Mononuclear cell (primary cell): ENCODE results near the gene ATPAF1. TPM values are rescaled to one million over a fixed set of nuclear protein-coding genes. Genes with fewer than 3 reads are reported as not detected.

Experiments used
- H3K27me3 ChIP-seq: 2 replicates; pipeline ENCODE4 v1.6.0; 2011; ENCODE audit warnings: low read length, control low read depth; ENCODE audit not compliant: insufficient read depth
- H3K4me1 ChIP-seq: 2 replicates; pipeline ENCODE4 v1.5.1; 2011; ENCODE audit warnings: mild to moderate bottlenecking, low read length, control low read depth; ENCODE audit not compliant: insufficient read depth
- H3K4me3 ChIP-seq: 2 replicates; pipeline ENCODE4 v1.5.1; 2011; ENCODE audit warnings: mild to moderate bottlenecking, low read length, moderate library complexity
- H3K9me3 ChIP-seq: 2 replicates; pipeline ENCODE4 v1.5.1; 2011; ENCODE audit warnings: low read depth, mild to moderate bottlenecking, control low read depth, low read length
- total RNA-seq: library from RNA; depleted of rRNA; stranded (reverse); fragments of >200 nt; gene quantifications from one replicate; pipeline ENCODE4 v1.2.3, GENCODE V29; 2012

The ATPAF1 gene
- total RNA-seq, 1 donor: 14.9 TPM

- Histone ChIP-seq H3K4me3 (no peak overlapping the region), H3K27me3 (no peaks in the 10 kb centered on the region), H3K4me1 (no peaks in the 10 kb centered on the region), H3K9me3 (no peaks in the 10 kb centered on the region)
Measured at GRCh38 chr1:46646331-46646730, 21.8 kb downstream of the ATPAF1 start.

GRCh38 chr1:46645815-46646214 is 22.3 kb downstream of the ATPAF1 start:
- no peaks in the 10 kb centered on the region for H3K4me1 ChIP-seq
- no peaks in the 10 kb centered on the region for H3K9me3 ChIP-seq
- H3K4me3 ChIP-seq: no peak overlapping the region

DNA sequence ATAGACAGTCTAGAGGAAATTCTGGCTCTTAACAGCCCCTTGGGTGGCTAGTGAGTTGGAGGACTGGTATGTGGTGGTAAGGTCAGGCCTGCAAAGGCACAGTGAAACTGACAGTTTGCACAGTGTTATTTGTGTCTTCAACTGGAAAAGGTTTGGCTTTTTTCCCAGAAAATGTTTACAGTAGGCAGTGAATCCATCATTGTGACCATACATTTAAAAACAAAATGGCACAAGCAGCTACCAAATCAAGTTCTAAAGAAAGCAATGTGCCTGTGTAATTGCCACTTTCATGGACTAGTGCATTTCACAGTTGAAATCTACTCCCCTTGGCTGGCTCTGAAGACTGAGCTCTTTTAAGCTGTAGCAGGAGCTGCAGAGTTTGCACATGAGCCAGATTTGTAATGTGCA is 24.8 kb downstream of the ATPAF1 start:
- no peak overlapping the region for H3K4me3 ChIP-seq
- H3K9me3 ChIP-seq: no peaks in the 10 kb centered on the region
- H3K27me3 ChIP-seq: no peaks in the 10 kb centered on the region
- no peaks in the 10 kb centered on the region for H3K4me1 ChIP-seq

More at GRCh38 chr1:46645815-46646214, 22.3 kb downstream of the ATPAF1 start:
- H3K27me3 ChIP-seq: no peaks in the 10 kb centered on the region

DNA sequence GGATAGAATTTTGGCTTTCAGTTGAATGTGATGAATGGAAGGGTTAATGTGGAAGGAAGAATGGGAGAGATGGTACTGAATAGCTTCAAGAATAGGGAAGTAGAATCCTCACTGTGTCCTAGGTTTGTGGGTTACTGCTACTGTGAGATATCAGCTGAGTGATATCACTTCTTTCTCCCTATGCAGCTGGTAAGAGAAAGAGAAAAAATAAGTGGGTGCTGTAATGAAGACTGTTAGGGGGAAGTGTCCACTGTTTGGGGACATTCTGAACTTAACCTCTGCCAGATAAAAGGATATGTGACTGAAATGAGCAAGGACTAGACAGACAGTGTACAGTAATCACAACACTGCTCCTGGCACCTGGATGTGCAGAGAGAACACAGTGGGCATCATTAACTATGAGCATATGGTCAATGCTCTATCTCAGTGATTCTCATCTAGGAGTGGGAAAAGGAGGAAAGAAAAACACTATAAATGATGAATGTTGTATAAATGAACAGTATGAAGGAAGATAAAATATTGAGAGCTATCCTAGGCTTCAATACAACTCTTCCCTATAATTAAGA is 26.0 kb downstream of the ATPAF1 start:
- Histone ChIP-seq H3K27me3 (no peaks in the 10 kb centered on the region), H3K4me1 (no peaks in the 10 kb centered on the region), H3K9me3 (no peaks in the 10 kb centered on the region), H3K4me3 (no peak overlapping the region)

GRCh38 chr1:46639547-46639946 is 28.6 kb downstream of the ATPAF1 start:
- H3K4me3 ChIP-seq: no peak overlapping the region
- H3K9me3 ChIP-seq: no peaks in the 10 kb centered on the region
- H3K4me1 ChIP-seq: no peaks in the 10 kb centered on the region
- H3K27me3 ChIP-seq: no peaks in the 10 kb centered on the region

DNA sequence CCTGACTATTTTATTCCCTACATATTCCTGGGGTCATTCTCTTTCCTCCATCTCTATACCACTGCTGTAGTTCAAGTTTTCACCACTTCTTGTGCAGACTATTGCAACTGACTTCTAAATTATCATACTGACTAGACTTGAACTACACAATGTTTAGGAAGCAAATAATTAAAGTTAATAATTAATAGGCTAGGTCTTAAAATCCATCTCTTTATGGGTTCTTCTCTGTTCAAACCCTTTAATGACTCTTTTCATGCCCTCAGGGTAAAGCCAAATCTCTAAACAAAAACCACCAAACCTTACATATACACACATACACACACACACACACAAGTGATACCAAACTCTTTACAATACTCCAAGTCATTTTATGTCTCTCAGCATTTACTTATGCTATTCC is 29.2 kb downstream of the ATPAF1 start:
- no peaks in the 10 kb centered on the region for H3K27me3 ChIP-seq
- H3K9me3 ChIP-seq: no peaks in the 10 kb centered on the region
- no peaks in the 10 kb centered on the region for H3K4me1 ChIP-seq
- H3K4me3 ChIP-seq: no peak overlapping the region

DNA sequence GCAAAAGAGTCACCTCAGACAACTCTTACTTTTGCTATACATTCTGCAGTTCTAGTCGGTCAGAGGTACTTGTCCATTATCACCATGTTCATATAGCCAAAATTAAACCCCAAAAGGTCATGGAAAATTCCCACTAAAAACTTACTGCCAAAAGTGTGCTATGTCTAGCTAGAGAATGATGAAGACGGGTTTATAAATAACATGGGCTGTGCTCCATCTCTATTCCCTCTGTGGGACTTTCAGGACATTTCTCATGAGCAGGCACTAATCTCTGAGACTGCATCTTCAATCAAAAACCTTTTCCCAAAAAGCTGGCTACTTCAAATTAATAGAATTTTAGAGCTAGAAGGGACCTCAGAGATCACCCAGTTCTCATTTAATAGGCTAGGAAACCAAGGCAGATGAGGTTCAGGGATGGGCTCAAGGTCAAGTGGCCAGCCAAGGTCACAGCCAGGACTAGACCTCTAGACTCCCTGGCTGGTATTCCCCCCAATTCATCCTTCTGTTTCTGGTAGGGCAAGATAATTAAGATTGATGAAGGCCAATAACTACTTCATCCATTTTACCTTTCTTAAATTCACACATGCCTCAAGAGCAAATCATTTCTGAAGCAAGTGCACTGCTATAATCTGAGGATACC is 30.6 kb downstream of the ATPAF1 start:
- Histone ChIP-seq H3K9me3 (no peaks in the 10 kb centered on the region), H3K27me3 (no peaks in the 10 kb centered on the region), H3K4me1 (no peaks in the 10 kb centered on the region), H3K4me3 (no peak overlapping the region)

- Histone ChIP-seq H3K27me3 (no peaks in the 10 kb centered on the region), H3K9me3 (no peaks in the 10 kb centered on the region), H3K4me3 (no peak overlapping the region), H3K4me1 (no peaks in the 10 kb centered on the region)
Measured at GRCh38 chr1:46635205-46635604, 33.0 kb downstream of the ATPAF1 start.

DNA sequence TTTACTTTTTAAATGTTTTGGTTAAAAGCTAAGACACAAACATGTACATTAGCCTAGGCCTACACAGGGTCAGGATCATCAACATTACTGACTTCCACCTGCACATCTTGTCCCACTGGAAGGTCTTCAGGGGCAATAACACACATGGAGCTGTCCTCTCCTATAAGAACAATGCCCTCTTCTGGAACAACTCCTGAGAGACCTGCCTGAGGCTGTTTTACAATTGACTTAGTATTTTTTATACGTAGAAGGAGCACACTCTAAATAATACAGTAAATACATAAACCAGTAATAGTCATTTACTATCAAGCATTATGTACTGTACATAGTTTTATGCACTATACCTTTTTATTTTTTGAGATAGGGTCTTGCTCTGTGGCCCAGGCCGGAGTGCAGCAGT is 37.4 kb downstream of the ATPAF1 start:
- Histone ChIP-seq H3K4me3 (no peak overlapping the region), H3K9me3 (no peaks in the 10 kb centered on the region)

DNA sequence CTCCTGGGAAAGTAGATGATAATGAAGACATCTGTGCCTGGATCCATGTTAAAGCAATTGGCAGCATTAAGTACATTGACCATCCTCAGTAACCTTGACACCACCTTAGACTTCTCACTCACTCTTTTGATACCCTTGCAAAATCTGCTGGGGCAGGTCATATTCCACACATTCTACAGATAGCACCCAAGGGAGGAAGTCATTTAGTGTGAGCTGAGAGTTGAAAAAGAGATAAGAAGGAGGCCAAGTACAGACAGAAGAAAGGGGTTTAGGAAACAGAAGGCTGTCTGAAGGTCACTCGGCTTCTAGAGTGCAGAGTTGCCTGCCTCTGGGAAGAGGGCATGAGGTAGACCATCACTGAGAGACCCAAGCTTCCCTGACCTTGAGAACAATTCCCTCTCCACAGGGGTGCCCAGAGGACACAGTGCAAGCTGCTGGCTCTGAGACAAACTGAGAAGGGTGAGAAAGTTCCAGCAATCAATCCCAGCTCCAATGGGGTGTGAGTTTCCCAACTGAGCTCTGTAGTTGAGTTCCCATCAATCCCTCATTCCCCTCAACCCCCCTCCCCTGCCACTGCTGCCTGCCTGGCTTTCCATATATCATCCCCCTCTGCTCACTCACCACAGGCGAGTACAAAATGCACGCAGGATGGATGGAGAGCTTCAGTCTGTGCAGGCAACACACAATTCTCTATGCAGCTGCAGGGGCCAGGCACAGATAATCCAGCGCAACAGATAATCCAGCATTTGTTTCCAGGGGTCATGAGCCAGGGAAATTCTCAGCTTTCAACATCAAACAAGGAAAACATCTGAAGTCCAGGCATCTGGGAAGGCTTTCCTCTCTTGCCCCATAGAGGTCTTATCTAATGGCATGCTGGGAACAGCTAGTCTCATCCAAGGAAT is 44.2 kb downstream of the ATPAF1 start:
- no peaks in the 10 kb centered on the region for H3K9me3 ChIP-seq
- H3K27me3 ChIP-seq: no peaks in the 10 kb centered on the region
- H3K4me1 ChIP-seq: peaks cover 6% of the 10 kb centered on the region
- no peak overlapping the region for H3K4me3 ChIP-seq

More for the DNA sequence above, 37.4 kb downstream of the ATPAF1 start:
- no peaks in the 10 kb centered on the region for H3K27me3 ChIP-seq
- no peaks in the 10 kb centered on the region for H3K4me1 ChIP-seq

GRCh38 chr1:46622344-46622743 is 45.8 kb downstream of the ATPAF1 start:
- Histone ChIP-seq H3K4me3 (no peak overlapping the region), H3K4me1 (peaks cover 16% of the 10 kb centered on the region), H3K27me3 (no peaks in the 10 kb centered on the region), H3K9me3 (no peaks in the 10 kb centered on the region)

DNA sequence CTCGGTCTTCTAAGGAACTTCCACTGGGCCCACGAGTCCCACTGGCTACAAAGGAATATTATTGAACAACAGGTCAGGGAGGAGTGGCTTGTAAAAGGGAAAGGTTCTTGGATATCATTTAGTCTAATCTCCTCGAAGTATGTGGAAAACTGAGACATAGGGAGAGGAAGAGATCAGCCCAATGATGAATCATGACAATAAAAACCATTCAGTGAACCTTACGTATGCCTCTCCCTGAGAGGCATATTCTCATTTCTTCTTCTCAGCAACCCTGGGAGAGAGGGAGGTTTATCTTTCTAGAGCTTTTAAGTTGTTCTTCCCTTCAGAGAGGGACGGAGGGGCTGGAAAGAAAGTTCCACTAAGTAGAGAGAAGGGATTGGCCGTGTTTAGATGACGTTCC is 46.2 kb downstream of the ATPAF1 start:
- no peaks in the 10 kb centered on the region for H3K9me3 ChIP-seq
- no peak overlapping the region for H3K4me3 ChIP-seq
- H3K27me3 ChIP-seq: no peaks in the 10 kb centered on the region
- peaks cover 20% of the 10 kb centered on the region for H3K4me1 ChIP-seq

- Histone ChIP-seq H3K9me3 (no peaks in the 10 kb centered on the region), H3K27me3 (no peaks in the 10 kb centered on the region), H3K4me3 (no peak overlapping the region), H3K4me1 (peaks cover 36% of the 10 kb centered on the region)
Measured at GRCh38 chr1:46619656-46620258, 48.4 kb downstream of the ATPAF1 start.

- Histone ChIP-seq H3K27me3 (no peaks in the 10 kb centered on the region), H3K9me3 (no peaks in the 10 kb centered on the region), H3K4me1 (peaks cover 45% of the 10 kb centered on the region), H3K4me3 (no peak overlapping the region)
Measured at GRCh38 chr1:46618754-46619415, 49.3 kb downstream of the ATPAF1 start.

GRCh38 chr1:46617833-46618232 is 50.3 kb downstream of the ATPAF1 start:
- H3K27me3 ChIP-seq: no peaks in the 10 kb centered on the region
- H3K9me3 ChIP-seq: no peaks in the 10 kb centered on the region
- peaks cover 55% of the 10 kb centered on the region for H3K4me1 ChIP-seq
- no peak overlapping the region for H3K4me3 ChIP-seq
